ENCODE results near the gene TSHZ2. TPM values are rescaled to one million over a fixed set of nuclear protein-coding genes. Genes with fewer than 3 reads are reported as not detected.
"Not testable (repeated sequence)": the region's sequence is repeated elsewhere in the genome, so short reads cannot be mapped to it uniquely, and the experiment has no call there.

The TSHZ2 gene
- total RNA-seq, 4 donors from 2014 or later = 4.0 to 57.8 (median 10.3) TPM

GRCh38 chr20:53321596-53321995 is 349.4 kb downstream of the TSHZ2 start:
- Histone ChIP-seq H3K36me3 (no peaks in the 10 kb centered on the region), H3K27me3 (no peaks in the 10 kb centered on the region), H3K4me3 (no peak overlapping the region), H3K27ac (no peak overlapping the region), H3K9me3 (no peaks in the 10 kb centered on the region), H3K4me1 (no peaks in the 10 kb centered on the region)
- TF ChIP-seq CTCF (IDR thresholded peaks at IDR 0.05) (no peak), POLR2A (IDR thresholded peaks at IDR 0.05) (no peak)
- no peak for DNase-seq

- TF ChIP-seq CTCF (IDR thresholded peaks at IDR 0.05) = no peak
- no peak for TF ChIP-seq POLR2A (IDR thresholded peaks at IDR 0.05)
- no peaks in the 10 kb centered on the region for H3K27me3 ChIP-seq
- H3K27ac ChIP-seq = no peak overlapping the region
- no peaks in the 10 kb centered on the region for H3K4me1 ChIP-seq
- H3K4me3 ChIP-seq = no peak overlapping the region
- H3K36me3 ChIP-seq = no peaks in the 10 kb centered on the region
- no peak for DNase-seq
- H3K9me3 ChIP-seq = no peaks in the 10 kb centered on the region
Measured at GRCh38 chr20:53322651-53323050, 350.5 kb downstream of the TSHZ2 start.

GRCh38 chr20:53323460-53323859 is 351.3 kb downstream of the TSHZ2 start:
- DNase-seq, H3K36me3 ChIP-seq, H3K4me3 ChIP-seq, H3K27ac ChIP-seq, H3K27me3 ChIP-seq, H3K4me1 ChIP-seq, H3K9me3 ChIP-seq: not testable (repeated sequence)

GRCh38 chr20:53324816-53325215 is 352.7 kb downstream of the TSHZ2 start:
- no peak for DNase-seq
- H3K27me3 ChIP-seq = no peaks in the 10 kb centered on the region
- H3K4me1 ChIP-seq = no peaks in the 10 kb centered on the region
- TF ChIP-seq POLR2A (IDR thresholded peaks at IDR 0.05) (no peak), CTCF (IDR thresholded peaks at IDR 0.05) (no peak)
- no peak overlapping the region for H3K4me3 ChIP-seq
- no peak overlapping the region for H3K27ac ChIP-seq
- no peaks in the 10 kb centered on the region for H3K9me3 ChIP-seq
- no peaks in the 10 kb centered on the region for H3K36me3 ChIP-seq

GRCh38 chr20:53328961-53329360 is 356.8 kb downstream of the TSHZ2 start:
- Histone ChIP-seq H3K27me3 (no peaks in the 10 kb centered on the region), H3K9me3 (no peaks in the 10 kb centered on the region), H3K4me1 (peaks cover 0 to 9% (median 0%) of the 10 kb centered on the region in 4 donors), H3K4me3 (no peak overlapping the region), H3K36me3 (no peaks in the 10 kb centered on the region), H3K27ac (no peak overlapping the region)
- TF ChIP-seq CTCF (IDR thresholded peaks at IDR 0.05) (no peak), POLR2A (IDR thresholded peaks at IDR 0.05) (no peak)
- no peak for DNase-seq

GRCh38 chr20:53329781-53330180 is 357.6 kb downstream of the TSHZ2 start:
- no peaks in the 10 kb centered on the region for H3K27me3 ChIP-seq
- no peak overlapping the region for H3K4me3 ChIP-seq
- H3K9me3 ChIP-seq = no peaks in the 10 kb centered on the region
- no peaks in the 10 kb centered on the region for H3K36me3 ChIP-seq
- peaks cover 0 to 9% (median 0%) of the 10 kb centered on the region in 4 donors for H3K4me1 ChIP-seq
- TF ChIP-seq POLR2A (IDR thresholded peaks at IDR 0.05) = no peak
- no peak for TF ChIP-seq CTCF (IDR thresholded peaks at IDR 0.05)
- DNase-seq = no peak
- H3K27ac ChIP-seq = no peak overlapping the region
